GM18907 (cell line): ENCODE results near the gene CETN1.

Experiments used
- ATAC-seq: cut with Tn5 transposase; IDR thresholded peaks from one replicate; pipeline ENCODE4 v1.9.1; 2021; ENCODE audit warnings: mild to moderate bottlenecking, moderate library complexity; ENCODE audit not compliant: unreplicated experiment

CETN1 gene

DNA sequence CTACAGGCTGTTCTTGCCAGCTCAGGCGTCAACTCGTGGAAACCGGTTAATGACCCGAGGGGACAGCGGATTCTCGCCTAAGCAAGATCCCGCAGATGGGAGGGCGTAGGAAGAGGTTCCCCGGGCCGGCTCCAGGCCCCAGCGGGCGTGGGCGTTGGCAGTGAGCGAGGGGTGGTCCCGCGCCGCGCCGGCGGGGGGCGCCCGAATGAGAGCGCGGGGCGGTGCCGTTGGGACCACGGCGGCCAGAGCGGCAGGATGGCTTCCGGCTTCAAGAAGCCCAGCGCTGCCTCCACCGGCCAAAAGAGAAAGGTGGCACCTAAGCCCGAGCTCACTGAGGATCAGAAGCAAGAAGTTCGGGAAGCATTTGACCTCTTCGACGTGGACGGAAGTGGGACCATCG, at the start of gene CETN1:
TSS of gene CETN1 (plus strand) at position 227 of the 400 bp plus-strand sequence. CDS start at position 256, 29 bp downstream.
- ATAC-seq, result no peak

DNA sequence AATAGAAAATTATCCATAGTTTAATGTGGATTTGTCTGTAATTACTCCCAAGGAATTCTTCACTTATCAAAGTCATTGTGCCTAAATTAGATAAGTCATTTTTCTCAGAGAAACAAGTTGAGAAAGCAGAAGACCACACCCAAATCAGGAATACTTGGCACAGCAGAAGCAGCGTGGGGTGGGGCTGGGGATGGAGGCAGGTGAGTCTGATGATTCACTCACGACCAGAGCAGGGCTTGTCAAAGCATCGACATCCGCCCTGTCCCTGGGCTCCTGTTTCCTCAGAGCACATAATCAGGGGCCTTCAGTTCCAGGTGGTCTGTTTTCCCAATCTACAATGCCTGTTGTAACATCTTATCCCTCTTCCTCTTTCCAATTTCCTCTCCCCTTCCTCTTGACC, 48.2 kb upstream of the CETN1 start:
- ATAC-seq, result no peak

GRCh38 chr18:532632-533031, 47.5 kb upstream of the CETN1 start:
- ATAC-seq, result no peak

DNA sequence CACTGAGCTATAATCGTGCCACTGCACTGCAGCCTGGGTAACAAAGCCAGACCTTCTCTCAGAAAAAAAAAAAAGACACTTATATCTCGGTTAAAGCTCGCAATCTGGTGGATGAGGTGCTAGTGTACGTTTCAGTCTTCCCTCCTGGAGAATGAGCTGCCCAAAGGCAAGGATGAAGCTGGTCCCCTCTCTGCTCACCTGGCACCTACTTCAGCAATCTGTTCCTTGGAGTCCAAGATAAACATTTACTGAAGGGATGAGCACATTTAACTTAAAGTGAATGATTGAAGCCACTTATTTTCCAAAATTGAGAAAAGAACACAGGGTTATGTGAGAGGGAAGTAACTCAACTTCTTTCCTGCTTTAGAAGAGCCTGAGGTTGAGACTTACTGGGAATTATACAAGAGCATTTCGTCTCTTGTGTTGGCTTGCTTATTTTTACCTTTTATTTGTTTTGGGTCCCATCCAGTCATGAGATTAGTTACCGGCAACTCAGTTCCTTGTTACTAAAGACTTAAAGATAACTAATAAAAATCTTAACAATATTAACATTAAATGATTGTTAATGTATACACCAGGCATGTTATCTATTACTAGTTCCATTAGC, 46.1 kb upstream of the CETN1 start:
- ATAC-seq, result no peak

- ATAC-seq, result no peak
These were observed 36.6 kb upstream of the CETN1 start for GRCh38 chr18:543447-544078.

DNA sequence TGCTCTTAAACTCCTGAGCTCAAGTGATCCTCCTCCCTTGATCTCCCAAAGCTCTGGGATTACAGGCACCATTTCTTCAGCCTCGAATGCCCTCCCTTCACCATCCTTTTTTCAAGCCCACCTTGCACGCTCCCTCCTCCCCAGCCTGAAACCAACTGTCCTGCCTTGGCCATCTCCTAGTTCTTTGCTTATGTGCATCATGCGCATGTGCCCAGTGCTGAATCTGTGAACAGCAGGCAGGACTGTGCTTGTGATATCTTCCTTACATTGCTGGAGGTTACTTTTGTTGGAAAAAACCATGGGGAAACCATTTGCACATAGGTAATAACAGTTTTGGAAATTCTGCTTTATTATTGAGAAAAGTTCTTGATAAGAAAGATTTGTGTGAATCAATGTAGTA, 30.2 kb upstream of the CETN1 start:
- ATAC-seq, result no peak

DNA sequence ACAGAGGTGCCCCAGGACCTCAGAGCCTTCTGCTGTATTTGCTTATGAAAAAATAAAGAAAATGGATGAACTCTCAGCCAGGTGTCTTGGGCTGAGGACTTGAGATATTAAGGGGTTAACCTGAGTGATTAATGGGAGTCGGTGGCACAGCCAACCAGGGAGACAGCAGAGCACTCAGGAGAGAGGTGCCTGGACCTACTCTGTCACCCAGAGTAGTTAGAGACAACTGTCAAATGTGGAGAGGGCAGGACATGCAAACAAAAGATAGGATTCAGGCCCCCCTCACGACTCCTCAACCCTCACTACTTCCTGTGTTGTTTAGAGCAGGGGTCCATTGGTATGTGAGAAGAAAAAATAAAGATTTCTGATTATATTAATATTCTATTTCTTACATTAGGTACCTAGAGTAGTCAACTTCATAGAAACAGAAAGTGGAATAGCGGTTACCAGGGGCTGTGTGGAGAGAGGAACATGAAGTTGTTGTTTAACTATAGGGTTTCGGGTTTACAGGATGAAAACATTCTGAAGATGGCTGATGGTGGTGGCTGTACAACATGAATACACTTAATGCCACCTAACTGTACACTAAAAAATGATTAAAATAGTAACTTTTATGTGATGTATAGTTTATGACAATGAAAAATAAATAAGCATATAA, 28.6 kb upstream of the CETN1 start:
- ATAC-seq, result peak; percentile 99

- no peak for ATAC-seq
These were observed 24.3 kb upstream of the CETN1 start for GRCh38 chr18:555705-556457.

- no peak for ATAC-seq
These were observed 15.2 kb upstream of the CETN1 start for GRCh38 chr18:564708-565561.

- ATAC-seq, result no peak
These were observed 14.6 kb upstream of the CETN1 start for GRCh38 chr18:565562-566061.

DNA sequence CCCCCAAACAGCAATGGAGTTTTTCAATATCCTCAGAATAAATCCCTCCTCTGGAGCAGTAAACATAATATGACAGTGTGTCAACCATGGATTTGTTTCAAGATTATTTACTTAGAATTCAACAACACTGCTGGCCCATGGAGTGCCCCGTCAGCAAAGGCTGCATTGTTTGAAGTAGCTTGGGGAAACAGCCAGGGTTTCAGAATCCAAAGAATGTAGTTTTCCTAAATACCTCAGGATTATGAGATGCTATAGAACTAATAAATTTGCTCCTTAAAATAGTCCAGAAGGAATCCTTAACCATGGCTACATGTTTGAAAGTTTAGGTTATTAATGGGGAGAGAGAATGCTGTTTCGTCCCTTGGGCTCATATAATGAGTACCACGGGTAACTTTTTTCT, 13.1 kb upstream of the CETN1 start:
- no peak for ATAC-seq

GRCh38 chr18:568731-569130, 11.4 kb upstream of the CETN1 start:
- no peak for ATAC-seq

DNA sequence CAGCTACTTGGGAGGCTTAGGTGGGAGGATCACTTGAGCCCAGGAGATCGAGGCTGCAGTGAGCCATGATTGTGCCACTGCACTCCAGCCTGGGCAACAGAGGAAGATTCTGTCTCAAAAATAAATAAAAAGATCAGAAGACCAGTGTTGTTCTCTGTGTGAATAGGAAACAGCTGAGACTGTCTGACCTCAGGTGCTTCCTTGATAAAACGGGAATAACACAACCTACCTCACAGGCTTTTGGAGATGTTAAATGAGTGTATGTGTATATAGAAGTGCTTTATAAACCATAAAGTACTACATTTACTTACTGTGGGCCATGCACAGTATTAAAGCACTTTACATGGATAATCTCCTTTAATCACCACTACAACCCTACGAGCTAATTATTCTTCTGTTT, 9.9 kb upstream of the CETN1 start:
- ATAC-seq, result no peak

GRCh38 chr18:570697-571096, 9.5 kb upstream of the CETN1 start:
- ATAC-seq, result no peak

GRCh38 chr18:572091-572830, 7.9 kb upstream of the CETN1 start:
- ATAC-seq, result no peak

- ATAC-seq, result no peak
These were observed 7.3 kb upstream of the CETN1 start for GRCh38 chr18:572831-573289.

DNA sequence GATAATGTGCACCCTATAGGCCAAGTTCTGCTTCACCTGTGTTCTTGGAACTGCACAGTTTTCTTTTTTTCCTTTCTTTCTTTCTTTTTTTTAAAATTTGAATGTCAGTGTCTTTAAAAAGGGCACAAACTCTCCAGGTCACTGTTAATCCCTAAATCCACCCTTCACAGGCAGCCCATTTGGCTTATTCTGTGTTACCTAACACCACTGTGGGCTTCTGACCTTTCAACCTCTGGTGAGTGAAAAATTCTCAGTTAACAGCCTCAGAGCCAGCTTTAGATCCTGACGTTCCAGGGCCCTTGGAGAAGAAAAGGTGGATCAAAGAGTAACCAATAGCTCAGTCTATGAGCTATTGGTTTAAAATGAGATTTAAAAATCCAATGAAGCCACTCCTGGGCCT, 6.8 kb upstream of the CETN1 start:
- no peak for ATAC-seq

- ATAC-seq, result no peak
These were observed 5.9 kb upstream of the CETN1 start for GRCh38 chr18:574149-574860.
